GM18520 (cell line): ENCODE data around the gene BACE1-AS.

Experiments used
- ATAC-seq: cut with Tn5 transposase; IDR thresholded peaks from one replicate; pipeline ENCODE4 v1.9.1; 2021; ENCODE audit not compliant: unreplicated experiment

Gene BACE1-AS

DNA sequence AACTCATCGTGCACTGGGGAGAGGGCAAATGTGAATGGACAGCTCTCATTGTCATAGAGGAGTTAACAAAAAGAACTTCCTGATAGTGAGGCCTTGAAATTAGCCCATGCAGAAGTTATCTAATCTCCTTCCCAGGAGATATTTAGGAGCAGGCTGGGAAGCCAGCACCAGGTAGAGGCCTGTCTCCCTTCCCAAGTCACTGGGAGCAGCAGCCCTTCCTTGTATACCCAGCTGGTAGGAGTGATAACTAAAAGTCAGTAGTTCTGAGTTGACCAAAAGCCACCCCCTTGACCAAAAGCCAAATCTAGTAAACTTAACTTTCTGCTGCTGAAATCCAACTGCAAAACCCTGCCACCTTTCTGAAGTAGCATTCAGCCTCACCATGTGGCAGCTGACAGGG lies 1.4 kb upstream of the BACE1-AS start:
- ATAC-seq = no peak

DNA sequence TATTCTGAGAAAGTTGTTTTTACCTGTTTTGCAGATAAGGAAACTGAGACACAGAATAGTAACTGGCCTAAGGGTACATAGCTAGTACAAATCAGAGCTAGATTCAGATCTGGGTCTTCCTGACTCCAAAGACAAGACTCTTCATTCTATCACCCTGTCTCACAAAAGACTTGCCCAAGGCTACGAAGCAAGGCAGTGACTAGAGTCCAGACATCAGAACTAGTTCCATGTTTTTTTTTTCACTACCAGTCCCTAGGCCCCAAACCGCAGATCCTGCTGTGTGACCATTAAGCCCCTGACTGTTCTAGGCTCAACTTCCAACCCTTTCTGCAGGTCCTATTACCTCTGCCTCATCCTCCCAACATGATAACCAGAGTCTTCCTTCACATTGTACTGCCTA lies 1.5 kb downstream of the BACE1-AS start:
- ATAC-seq = no peak

DNA sequence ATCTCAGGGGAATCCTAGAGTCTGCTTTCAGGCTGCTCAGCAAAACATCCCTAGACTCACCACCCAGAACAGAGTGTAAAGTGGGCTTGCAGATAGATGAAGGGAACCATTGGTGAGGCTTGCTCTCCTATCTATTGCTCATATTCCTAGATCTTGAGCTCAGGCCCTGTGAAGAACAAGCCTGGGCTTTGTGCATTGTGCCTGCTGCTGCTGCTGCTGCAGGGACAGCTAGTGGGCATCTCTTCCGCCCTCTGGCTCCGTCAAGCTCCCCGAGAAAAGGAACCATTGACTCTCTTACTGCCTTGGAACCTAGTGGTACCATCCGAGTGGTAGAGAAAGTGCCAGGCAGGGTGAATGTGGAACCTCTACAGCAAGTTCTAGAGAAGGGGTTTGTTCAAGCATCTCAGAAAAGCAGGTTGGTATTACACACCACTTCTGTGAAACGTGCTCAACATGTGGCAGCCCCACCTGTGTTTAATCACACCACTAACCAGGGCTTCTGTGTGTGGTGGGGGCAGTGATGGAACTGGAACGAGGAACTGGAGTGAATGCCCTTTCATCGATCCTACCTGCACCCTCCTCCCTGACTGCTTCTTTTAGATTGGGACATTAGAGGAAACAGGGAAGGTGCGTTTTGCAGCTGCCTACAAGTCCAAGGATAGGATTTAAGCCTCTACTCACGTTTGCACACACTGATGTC lies 4.4 kb downstream of the BACE1-AS start:
- no peak for ATAC-seq

DNA sequence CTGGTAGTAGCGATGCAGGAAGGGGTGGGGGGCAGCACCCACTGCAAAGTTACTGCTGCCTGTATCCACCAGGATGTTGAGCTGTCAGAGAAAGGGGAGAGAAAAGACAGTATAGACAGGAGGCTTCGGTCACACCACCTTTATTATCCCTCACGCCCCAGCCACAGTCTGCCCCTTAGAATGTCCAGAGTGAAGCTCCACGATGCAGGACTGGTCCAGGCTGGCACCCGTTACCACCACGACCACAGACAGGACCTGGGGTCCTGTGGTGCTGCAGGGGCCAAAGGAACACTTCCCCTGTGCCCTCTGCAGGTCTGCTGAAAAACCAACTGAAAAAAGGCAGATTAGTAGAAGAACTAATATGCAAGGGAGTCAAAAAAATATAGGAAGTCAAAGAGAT lies 5.7 kb downstream of the BACE1-AS start:
- ATAC-seq = no peak

DNA sequence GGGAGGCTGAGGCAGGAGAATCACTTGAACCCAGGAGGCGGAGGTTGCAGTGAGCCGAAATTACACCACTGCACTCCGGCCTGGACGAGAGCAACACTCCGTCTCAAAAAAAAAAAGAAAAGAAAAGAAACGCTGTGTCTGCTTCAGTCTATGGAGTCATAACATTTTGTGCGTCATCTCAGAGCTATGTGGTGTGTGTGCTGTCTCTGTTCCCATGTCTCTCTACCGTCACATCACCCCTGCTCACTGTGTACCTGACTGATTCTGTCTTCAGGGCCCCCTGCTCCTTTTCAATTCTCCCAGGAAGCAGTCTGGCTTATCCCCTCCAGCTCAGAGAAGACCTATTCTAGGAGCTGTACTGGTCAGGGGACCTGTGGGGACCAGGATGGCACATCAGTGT lies 7.0 kb downstream of the BACE1-AS start:
- ATAC-seq = no peak

DNA sequence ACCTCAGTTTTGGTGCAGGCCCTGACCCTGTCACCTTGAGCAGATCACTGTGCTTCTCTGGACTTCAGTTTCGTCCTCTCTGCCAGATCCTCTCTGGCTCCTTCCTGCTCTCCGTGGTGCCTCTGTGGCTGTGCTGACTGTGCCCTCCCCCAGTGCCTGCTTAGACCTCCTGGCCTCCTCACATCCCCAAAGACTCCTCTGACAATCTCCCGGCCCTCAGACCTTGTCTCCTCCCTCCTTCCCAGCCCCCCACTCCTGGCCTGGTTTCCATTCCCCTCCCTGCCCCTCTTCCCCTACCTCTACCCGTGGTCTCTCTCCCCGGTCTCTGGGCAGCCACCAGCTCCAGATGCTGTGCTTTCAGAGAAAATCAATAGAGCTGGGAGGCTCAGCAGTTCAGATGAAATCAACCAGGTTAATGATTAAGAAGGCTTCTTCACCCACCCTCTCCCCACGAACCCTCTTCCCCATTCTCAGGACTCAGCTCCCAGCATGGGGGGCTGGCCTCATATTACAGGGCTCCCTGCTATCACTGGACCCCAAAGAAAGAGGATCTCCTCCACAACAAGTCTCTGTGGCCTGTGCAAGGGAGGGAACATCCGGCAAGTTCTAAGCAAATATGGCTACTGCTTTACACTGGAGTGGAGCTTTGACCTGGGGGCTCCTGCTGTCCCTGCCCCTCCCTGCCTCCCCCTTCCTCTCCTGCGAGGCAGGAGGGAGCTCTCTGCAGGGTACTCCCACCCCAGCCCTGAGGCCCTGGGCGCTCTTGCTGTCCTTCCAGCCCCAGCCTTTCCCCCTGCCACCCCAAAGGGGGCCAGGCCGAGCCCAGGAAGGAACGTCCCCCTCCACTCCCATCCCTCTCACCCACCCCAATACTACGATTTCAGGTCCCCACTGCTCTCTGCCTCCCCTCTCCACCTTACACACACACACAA lies 8.5 kb downstream of the BACE1-AS start:
- ATAC-seq = no peak

DNA sequence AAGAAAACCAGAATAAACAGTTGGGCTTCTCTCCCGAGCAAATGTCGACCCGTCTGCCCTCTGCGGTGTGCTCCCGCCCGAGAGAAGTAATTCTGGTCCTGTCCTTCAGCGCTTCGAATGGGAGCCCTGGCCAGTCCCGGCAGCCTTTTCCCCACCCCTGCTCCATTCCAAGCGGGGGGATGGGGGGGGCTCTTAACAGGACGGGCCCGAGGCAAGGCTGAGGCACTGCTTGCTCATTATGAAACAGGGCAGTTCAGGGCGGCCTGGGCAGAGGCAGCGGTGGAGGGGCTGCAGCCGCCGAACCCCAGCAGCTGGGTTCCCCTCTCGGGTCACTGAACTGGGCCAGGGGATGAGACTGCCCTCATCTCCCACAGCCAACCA lies 9.1 kb downstream of the BACE1-AS start:
- no peak for ATAC-seq

DNA sequence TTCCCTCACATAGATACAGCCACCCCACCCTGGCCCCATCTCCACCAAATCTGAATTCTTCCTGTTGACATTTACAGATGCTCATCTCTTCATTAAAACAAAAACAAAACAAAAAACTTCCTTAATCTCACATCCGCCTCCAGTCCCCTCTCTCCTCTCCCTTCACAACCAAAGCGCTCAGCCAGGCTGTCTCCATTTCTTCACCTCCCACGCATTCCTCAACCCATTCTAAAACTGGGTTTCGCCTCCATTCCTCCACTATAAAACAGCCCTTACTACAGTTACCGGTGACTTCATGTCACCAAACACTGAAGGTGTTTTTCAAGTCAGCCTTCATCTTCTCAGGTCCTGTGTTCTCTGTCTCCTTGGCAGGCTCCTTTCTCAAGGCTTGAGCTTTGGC lies 9.6 kb downstream of the BACE1-AS start:
- ATAC-seq = no peak

DNA sequence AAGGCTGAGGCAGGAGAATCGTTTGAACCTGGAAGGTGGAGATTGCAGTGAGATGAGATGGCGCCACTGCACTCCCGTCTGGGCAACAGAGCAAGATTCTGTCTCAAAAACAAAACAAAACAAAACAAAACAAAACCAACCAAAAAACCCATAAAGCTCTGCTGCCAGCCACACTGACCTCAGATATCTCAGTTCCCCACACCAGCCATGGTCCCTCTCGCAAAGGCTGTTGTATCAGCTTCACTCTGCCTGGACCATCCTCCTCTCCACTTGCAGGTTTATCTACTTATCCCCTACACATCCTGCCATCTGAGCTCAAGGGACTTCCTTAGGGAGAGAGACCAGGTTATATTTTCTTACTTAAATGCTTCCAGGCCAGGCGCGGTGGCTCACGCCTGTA lies 11.1 kb downstream of the BACE1-AS start:
- ATAC-seq = no peak

DNA sequence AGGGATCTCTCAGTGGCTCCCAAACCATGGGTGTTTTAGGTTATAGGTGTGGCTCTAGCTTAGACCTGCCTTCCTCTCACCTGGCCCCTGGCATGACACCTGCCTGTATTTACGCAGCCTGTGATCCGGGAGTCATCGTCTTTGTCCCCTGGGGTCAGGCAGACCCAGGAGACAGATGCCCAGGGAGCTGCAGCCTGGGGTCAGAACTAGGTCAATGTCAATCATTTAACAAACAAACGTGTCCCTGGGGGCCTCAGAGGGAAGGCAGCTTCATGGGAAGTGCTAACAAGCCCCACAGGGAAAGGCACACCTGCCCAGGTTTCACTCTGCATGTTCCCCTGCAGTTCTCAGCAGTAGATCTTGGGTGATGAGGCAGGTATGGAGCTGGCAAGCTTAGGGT lies 12.0 kb downstream of the BACE1-AS start:
- ATAC-seq = no peak

DNA sequence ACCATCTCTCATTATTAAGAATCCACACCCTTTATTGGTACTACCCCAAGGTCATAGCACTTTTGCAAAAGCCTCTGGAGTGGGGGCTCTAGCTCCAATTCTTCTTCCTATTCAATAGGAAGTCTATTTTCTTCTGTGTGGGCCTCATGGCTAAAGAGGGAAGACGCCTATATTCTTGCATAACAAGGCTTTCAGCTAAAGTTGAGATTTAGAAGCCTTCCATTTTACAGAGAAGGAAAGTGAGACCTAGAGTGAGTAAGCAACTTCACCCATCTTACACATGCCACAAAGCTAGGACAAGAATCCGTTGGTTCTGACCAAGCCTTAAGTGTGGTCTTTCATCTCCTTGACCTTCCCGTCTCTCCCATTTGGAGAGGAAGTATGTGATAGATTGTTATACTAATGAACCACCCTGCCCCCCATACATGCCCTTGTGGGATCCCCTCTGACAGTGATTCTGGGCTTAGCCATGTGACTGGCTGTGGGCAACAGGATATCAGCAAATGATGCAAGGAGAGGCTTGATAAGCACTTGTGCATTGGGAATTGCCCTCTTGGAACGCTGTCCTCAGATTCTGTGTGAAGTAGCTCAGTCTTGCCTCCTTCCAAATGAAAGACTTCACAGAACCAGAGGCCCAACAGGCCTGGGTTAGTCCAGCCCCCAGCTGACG lies 12.6 kb downstream of the BACE1-AS start:
- ATAC-seq = no peak

DNA sequence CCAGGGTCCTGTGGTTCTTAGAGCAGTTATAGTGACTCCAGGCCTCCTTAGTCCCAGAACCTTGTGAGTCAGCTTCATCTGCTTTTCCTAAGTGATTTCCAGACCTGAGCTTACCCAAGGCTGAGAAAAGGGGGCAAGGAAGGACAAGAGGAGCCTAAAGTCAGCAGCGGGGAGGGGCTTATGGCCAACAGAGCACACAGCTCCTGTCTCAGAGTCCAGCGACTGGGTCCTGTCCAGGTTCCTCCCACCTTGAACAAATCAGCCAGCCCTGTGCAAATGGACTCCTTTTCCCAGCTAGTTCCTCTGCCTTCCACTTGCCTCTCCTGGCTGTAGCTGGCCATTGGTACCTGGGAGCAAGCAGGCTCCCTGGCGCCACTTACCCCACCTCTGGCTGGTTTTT lies 14.0 kb downstream of the BACE1-AS start:
- no peak for ATAC-seq

DNA sequence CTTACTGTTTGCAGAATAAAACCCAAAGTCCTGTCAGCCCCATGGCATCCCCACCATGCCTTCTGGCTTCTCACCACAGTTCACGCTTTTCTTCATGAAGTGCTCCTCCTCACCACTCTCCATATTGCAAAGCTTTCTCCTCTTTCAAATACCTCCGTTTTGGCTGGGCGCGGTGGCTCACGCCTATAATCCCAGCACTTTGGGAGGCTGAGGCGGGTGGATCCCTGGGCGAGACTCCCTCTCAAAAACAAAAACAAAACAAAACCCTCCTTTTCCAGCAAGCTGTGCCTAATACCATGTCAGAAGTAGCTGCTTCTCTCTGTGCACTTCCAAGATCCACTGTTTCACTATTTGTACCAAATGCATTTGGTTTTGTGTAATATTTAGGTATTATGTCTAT lies 18.2 kb downstream of the BACE1-AS start:
- ATAC-seq = no peak

DNA sequence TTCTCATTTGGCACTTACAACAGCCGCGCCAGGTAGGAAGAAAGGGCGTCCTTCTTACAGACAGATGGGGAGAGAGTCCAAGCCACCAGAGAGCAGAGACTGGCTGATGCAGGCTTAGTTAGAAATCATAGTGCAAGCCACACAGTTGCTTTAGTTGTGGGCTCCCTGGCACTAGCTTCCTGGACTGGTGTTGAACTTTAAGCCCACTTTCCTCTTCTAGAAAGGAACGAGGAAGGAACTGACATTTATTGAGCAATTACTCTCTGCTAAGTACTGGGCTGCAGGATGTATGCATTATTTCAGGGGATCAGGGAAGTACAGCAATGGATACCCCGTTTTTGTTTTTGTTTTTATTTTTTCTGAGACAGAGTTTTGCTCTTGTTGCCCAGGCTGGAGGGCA lies 21.9 kb downstream of the BACE1-AS start:
- no peak for ATAC-seq

DNA sequence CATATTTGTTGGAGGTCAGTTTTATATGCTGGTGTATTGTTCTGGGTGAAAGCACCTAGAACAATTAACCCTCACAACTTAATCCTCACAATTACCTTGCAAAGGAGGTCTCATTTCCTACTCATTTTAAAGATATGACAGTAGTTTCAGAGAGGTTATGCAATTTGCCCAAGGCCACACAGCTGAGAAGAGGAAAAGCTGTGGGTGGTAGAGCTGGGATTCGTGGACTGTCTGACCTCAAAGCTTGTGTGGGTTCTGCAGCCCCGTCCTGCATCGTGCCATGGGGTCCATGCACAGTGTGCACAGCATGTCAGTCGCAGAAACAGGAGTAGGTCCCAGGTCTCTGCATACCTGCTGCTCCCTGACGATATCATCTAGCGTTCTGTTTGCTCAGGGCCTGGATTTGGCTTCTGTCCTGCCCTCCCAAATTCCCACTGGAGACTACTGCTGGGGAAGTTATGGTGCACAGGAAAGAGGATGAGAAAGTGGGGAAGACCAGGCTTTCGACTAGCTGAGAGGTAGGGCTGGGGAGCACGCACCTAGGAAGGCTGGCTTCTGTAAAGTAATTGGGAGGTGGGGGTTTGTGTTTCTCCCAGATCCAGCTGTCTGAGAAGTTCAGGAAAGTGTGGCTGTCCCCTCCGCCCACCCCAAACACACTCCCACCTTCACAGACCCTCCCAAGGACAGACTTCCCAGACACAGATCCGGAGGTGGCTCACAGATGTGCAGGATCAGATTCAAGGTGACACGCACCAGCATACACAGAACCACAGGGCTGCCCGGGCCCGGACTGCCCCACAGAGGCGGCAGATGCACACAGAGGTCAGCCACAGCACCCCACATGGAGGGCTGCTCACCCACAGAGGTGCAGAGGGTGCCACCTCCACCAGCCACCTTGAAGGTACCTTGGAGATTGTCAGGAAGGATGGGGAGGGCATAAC lies 23.0 kb downstream of the BACE1-AS start:
- ATAC-seq = no peak

DNA sequence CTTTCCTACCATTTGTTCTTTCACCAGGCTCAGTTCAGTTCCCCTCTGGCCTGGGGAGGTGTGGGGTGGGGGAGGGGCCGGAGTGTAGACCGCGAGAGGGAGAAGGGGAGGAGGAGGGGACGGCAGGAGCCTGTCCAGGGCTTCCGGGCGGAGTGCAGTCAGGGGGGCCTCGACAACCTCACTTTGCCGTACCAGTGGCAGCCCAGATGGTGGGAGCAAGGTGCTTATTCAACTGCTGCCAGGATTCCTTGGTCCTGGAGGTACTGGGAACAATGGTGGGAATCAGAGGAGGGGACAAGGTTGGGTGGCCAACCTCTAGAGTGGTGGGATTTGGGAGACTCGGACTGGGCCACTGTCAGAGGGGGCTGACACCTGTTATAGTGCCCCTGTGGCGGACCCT lies 23.7 kb downstream of the BACE1-AS start:
- no peak for ATAC-seq

DNA sequence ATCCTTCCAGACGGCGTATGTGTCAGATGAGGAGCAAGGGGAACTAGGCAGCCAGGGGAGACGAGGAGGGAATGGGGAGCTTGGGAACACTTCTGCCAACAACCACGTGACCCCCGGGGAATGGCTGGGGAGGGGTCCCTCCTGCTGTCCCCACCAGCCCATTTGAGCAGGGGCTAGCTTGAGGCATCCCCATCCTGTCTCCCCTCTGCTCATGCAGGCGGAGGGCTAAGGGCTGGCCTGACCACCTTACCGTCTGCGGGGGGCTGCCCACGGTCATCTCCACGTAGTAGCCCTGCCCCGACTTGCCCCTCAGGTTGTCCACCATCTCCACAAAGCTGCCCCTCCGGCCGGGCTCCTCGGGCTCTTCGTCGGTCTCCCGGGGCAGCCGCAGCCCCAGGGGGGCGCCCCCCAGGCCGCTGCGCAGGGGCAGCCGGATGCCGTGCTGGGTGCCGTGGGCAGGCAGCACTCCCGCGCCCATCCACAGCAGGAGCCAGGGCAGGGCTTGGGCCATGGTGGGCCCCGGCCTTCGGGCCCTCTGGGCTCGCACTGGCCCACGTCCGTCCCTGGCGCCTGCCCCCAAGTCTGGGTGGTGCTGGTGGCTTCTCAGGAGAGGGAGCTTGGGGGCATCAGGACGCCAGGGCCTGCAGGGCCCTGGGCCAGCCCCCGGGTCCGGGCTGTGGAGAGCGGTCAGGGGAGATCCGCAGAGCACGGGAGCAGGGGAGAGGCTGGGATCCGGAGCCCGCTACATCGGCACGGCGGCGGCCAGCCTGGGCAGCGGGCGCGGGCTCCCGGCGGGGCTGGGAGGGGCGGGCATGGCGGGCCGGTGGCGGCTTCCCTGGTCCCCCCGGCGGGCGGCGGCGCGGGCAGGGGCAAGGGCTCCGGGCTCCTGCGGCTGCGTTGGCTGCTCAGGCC lies 24.4 kb downstream of the BACE1-AS start:
- no peak for ATAC-seq

DNA sequence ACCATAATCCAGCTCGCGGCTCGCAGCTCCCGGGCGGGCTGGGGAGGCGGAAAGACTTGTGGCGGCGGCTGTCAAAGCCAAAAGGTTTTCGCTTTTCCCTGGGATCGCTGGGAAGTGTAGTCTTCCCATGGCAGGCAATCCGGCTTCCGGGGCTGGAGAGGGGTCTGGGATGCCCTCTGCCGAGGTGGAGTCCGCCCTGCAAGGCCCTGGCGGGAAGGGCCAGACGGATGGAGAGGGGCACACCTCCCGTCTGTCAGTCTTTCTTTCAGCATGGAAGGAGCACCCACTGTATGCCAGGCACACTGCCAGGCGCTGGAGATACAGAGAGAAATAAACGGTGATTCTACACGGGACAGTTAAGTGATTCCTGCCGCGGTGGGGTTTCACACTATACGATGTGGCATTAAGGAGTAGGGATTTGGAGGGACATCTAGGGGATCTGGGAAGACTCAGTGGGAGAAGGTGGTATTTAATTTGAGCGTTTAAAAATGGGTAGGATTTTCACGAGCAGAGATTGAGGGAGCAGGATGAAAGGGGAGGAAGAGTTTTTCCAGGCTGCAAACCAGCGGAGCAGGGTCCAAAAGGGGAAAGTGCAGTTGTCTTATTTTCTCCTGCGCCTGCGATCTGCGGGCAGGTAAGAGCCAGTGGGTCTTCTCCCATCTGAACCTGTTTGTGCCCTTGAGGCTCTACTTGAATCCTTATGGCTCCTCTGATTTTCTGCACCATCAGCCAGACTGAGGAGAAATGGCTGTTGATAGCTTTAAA lies 25.2 kb downstream of the BACE1-AS start, which contains the start of gene BACE1:
Gene BACE1 (minus strand): TSS at position 60 of the 765 bp plus-strand sequence. CDS start 461 bp downstream, outside the sequence.
- ATAC-seq = no peak

DNA sequence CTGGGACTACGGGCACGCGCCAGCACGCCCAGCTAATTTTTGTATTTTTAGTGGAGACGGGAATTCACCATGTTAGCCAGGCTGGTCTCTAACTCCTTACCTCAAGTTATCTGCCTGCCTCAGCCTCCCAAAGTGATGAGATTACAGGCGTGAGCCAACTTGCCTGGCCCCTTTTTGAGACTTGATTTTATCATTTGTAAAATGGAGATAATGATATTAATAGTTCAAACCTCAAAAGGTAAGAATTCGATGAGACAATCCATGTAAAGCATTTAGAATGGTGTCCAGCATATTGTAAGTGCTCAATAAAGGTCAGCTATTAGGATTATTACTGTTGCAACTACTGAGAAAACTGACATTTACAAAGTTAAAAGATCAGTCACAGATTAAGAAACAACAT lies 27.6 kb downstream of the BACE1-AS start:
- ATAC-seq = no peak
